NCI-H226 (cell line): Measurements from ENCODE around the gene FTCD.
"Not testable (repeated sequence)": the region's sequence is repeated elsewhere in the genome, so short reads cannot be mapped to it uniquely, and the experiment has no call there.

Source experiments
- DNase-seq: peaks from one replicate; pipeline ENCODE4 v3.0.0-alpha.2; 2015

The FTCD gene

GRCh38 chr21:46155514-46156377 is at the start of gene FTCD:
TSS of gene FTCD (minus strand) at chr21:46155579. CDS start at chr21:46155523, 56 bp downstream.
- DNase-seq, result no peak

GRCh38 chr21:46205166-46205565 is 49.8 kb upstream of the FTCD start:
- no peak for DNase-seq

- no peak for DNase-seq
These were observed 47.8 kb upstream of the FTCD start for GRCh38 chr21:46203203-46203600.

GRCh38 chr21:46202592-46203202 is 47.3 kb upstream of the FTCD start:
- DNase-seq, result no peak

GRCh38 chr21:46200877-46201803 is 45.8 kb upstream of the FTCD start:
- not testable (repeated sequence) for DNase-seq

- DNase-seq, result no peak
These were observed 44.3 kb upstream of the FTCD start for GRCh38 chr21:46199436-46200373.

- DNase-seq, result no peak
These were observed 41.4 kb upstream of the FTCD start for GRCh38 chr21:46196733-46197132.

GRCh38 chr21:46195595-46196195 is 40.3 kb upstream of the FTCD start:
- no peak for DNase-seq

- no peak for DNase-seq
These were observed 39.3 kb upstream of the FTCD start for GRCh38 chr21:46194374-46195334.

GRCh38 chr21:46193829-46194373 is 38.5 kb upstream of the FTCD start:
- no peak for DNase-seq

- no peak for DNase-seq
These were observed 36.6 kb upstream of the FTCD start for GRCh38 chr21:46191686-46192575.

GRCh38 chr21:46191257-46191685 is 35.9 kb upstream of the FTCD start:
- DNase-seq, result peak; percentile 42

- no peak for DNase-seq
These were observed 35.2 kb upstream of the FTCD start for GRCh38 chr21:46190491-46191131.

GRCh38 chr21:46189959-46190490 is 34.6 kb upstream of the FTCD start:
- DNase-seq, result no peak

- DNase-seq, result no peak
These were observed 34.0 kb upstream of the FTCD start for GRCh38 chr21:46189213-46189958.

- no peak for DNase-seq
These were observed 33.1 kb upstream of the FTCD start for GRCh38 chr21:46188226-46189212.
